Brain microvascular endothelial cell (primary cell): ENCODE data around the gene GDF7.

Source experiments
- DNase-seq: peaks from one replicate; pipeline ENCODE4 v3.0.0-alpha.2; 2020
- H3K27ac ChIP-seq: fragments of 250-450 bp; sonication (Bioruptor Pico); 2 replicates; pipeline ENCODE4 v1.5.1; 2020; ENCODE audit warnings: mild to moderate bottlenecking, moderate library complexity
- H3K27me3 ChIP-seq: fragments of 250-450 bp; sonication (Bioruptor Pico); replicated peaks from 2 replicates; pipeline ENCODE4 v1.5.1; 2020; ENCODE audit warnings: mild to moderate bottlenecking
- H3K36me3 ChIP-seq: fragments of 250-450 bp; sonication (Bioruptor Pico); replicated peaks from 2 replicates; pipeline ENCODE4 v1.5.1; 2020; ENCODE audit warnings: mild to moderate bottlenecking
- H3K4me3 ChIP-seq: 2 replicates; pipeline ENCODE4 v1.5.1; 2011; ENCODE audit warnings: low read depth, mild to moderate bottlenecking, control low read depth, low read length, moderate library complexity
- in situ Hi-C: cut with HindIII; loops from 2 replicates; pipeline ENCODE4 v1.10.0; 2017; ENCODE audit warnings: low sequenced_read_pairs, low pct_ligation_motif_present
- TF ChIP-seq, protein P1 (sequence below): IDR thresholded peaks from 2 replicates; pipeline ENCODE4 v1.5.1; 2011; ENCODE audit warnings: low read depth, mild to moderate bottlenecking, moderate library complexity, low read length, control low read depth, inconsistent platforms; ENCODE audit errors: missing control alignments

The GDF7 gene

DNA sequence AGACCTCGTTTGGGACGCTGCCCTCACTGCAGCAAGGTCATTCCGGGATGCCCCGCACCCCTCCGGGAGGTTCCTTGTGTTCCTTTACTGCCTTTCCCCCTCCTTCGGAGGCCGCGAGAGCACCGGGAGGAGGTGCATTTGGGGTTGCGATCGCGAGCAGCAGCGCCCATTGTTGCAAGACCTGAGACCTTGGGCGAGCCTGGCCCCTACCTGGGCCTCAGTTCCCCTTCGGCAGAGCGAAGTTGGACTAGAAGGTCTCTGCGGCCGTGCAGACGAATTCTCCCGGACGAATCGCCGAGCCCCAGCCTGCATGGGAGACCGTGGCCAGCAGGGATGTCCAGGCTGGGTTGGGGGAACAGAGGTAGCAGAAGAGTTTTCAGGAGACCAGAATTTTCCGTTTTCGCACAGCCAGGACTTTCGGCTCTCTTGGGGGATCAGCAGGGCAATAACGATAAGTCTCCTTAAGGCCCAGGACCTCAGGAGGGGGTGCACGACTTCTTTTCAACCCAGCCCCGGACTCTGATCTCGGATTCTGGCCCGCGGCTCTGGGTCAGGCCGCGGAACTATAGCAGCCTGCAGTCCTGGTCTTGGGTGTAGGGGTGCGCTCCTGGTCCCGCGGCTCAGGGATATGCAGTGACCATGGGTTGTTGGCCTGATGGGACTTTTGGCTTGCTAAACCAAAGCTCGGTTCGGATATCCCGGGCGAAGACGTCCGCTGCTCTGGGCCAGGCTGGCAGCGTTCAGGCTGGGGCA, 2.8 kb downstream of the GDF7 start:
- no peak for DNase-seq
- Histone ChIP-seq H3K36me3 (no peaks in the 10 kb centered on the region), H3K27me3 (peaks cover 58% of the 10 kb centered on the region), H3K4me3 (no peak overlapping the region), H3K27ac (no peak overlapping the region)
- in situ Hi-C loops = no loop called here
- TF ChIP-seq, protein P1, sequence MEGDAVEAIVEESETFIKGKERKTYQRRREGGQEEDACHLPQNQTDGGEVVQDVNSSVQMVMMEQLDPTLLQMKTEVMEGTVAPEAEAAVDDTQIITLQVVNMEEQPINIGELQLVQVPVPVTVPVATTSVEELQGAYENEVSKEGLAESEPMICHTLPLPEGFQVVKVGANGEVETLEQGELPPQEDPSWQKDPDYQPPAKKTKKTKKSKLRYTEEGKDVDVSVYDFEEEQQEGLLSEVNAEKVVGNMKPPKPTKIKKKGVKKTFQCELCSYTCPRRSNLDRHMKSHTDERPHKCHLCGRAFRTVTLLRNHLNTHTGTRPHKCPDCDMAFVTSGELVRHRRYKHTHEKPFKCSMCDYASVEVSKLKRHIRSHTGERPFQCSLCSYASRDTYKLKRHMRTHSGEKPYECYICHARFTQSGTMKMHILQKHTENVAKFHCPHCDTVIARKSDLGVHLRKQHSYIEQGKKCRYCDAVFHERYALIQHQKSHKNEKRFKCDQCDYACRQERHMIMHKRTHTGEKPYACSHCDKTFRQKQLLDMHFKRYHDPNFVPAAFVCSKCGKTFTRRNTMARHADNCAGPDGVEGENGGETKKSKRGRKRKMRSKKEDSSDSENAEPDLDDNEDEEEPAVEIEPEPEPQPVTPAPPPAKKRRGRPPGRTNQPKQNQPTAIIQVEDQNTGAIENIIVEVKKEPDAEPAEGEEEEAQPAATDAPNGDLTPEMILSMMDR = no peak

DNA sequence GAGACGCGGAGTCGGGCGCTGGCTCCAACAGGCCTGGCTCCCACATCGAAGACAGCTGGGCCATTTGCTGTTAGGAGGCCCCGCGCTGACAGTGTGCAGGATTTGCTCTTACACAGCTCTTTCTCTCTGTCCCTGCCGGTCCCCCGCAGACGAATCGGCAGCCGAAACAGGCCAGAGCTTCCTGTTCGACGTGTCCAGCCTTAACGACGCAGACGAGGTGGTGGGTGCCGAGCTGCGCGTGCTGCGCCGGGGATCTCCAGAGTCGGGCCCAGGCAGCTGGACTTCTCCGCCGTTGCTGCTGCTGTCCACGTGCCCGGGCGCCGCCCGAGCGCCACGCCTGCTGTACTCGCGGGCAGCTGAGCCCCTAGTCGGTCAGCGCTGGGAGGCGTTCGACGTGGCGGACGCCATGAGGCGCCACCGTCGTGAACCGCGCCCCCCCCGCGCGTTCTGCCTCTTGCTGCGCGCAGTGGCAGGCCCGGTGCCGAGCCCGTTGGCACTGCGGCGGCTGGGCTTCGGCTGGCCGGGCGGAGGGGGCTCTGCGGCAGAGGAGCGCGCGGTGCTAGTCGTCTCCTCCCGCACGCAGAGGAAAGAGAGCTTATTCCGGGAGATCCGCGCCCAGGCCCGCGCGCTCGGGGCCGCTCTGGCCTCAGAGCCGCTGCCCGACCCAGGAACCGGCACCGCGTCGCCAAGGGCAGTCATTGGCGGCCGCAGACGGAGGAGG, 3.5 kb downstream of the GDF7 start:
- DNase-seq = no peak
- in situ Hi-C loops = no loop called here
- TF ChIP-seq, protein P1 = no peak
- peaks cover 51% of the 10 kb centered on the region for H3K27me3 ChIP-seq
- no peak overlapping the region for H3K27ac ChIP-seq
- H3K36me3 ChIP-seq = no peaks in the 10 kb centered on the region
- H3K4me3 ChIP-seq = no peak overlapping the region

DNA sequence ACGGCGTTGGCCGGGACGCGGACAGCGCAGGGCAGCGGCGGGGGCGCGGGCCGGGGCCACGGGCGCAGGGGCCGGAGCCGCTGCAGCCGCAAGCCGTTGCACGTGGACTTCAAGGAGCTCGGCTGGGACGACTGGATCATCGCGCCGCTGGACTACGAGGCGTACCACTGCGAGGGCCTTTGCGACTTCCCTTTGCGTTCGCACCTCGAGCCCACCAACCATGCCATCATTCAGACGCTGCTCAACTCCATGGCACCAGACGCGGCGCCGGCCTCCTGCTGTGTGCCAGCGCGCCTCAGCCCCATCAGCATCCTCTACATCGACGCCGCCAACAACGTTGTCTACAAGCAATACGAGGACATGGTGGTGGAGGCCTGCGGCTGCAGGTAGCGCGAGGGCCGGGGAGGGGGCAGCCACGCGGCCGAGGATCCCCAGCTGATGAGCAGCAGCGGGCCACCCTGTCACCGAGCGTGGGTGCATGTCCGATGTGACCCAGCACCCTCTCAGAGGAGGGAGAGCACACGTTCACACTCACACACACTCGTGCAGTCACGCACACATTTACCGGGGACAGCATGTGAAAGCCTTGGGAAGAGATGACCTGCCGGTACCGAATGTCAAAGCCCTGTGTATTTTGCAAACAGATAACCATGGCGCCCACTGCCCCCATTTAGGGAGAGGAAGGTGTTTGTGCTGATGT, 4.2 kb downstream of the GDF7 start:
- TF ChIP-seq, protein P1 = no peak
- Histone ChIP-seq H3K36me3 (no peaks in the 10 kb centered on the region), H3K27me3 (peaks cover 43% of the 10 kb centered on the region), H3K27ac (no peak overlapping the region), H3K4me3 (no peak overlapping the region)
- in situ Hi-C loops = no loop called here
- no peak for DNase-seq

DNA sequence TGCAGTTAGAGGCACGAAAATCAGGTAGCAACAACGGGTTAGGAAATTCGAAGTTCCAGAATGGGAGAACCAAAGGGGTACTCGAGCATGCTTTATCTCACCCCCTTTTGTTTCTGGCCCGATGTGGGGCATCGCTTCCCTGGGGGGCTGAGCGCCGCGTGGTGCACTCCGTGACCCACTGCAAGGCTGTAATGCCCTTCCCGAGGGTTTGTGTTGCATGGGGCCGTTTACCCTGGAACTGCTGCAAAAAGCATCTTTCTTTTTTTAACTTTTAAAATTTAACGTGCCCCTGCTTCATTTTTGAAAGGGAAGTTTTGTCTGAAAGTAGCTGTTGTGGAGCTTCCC, 4.8 kb downstream of the GDF7 start:
- Histone ChIP-seq H3K36me3 (no peaks in the 10 kb centered on the region), H3K27ac (no peak overlapping the region), H3K4me3 (no peak overlapping the region), H3K27me3 (peaks cover 38% of the 10 kb centered on the region)
- DNase-seq = no peak
- TF ChIP-seq, protein P1 = no peak
- in situ Hi-C loops = no loop called here

DNA sequence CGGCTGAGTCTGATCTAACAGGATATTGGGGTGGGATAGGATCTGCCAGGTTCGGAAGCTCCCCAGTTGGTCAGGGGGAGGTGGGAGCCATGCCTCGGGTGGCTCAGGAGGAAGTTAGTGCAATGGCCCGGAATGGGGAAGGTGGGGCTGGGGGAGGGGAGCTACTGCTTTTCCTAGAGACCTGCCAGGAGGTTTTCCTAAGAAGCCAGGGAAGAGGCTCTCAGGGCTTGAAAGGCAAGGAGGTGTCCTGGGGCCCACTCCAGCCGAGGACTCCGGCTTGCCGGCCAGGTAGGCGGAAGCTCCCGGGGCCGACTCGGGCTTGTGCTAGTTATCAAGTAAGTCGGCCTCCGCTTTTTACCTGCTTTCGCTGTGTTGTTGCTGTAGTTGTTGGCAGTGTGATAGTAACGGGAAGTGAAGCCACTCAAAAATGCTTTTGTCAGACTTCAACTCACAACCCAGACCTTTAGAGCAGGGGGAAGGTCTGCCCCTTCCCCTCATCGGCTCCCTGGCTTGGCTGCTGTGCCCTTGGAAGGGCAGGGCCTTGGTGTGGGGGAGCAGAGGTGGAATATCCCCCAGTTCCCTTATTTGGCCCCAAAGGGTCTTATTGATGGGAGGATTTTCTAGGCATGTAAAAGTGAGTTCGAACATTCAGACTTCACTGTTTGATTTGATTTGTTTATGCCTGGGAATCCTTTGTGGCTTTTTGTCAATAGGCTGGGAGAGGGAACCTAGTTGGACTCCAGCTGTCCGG, 5.4 kb downstream of the GDF7 start:
- TF ChIP-seq, protein P1 = no peak
- no peaks in the 10 kb centered on the region for H3K36me3 ChIP-seq
- no peak overlapping the region for H3K4me3 ChIP-seq
- H3K27me3 ChIP-seq = peaks cover 37% of the 10 kb centered on the region
- no peak for DNase-seq
- H3K27ac ChIP-seq = no peak overlapping the region
- in situ Hi-C loops = no loop called here
